ENCODE measurements around the gene SORCS2.
"Not testable (repeated sequence)": the region's sequence is repeated elsewhere in the genome, so short reads cannot be mapped to it uniquely, and the experiment has no call there.

The SORCS2 gene

DNA sequence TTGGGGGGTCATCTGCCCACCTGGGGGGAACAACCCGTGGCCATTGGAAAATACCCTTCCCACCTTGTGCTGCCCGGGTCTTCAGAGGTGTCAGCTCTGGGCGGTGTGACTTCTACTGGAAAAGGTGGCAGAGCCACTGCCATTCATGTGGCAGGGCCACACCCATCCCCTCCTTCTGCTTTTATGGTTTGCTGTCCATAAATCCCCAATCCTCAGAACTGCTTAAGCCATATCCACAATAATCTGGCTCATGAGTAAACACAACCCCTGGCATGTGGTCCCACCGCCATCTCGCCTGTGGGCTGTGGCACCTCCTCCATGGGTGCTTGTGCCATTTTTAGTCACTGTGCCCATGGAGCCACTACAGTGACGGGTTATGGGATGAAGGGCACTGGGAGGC lies 20.6 kb downstream of the SORCS2 start:
- Histone ChIP-seq H3K36me3 (ENCODE audit: control insufficient read depth in 2 of 2, insufficient read depth in 1 of 2, low read length in 2 of 2) (no peaks in the 10 kb centered on the region), H3K27ac (ENCODE audit: extremely low read depth, low read depth, low read length) (no peak overlapping the region), H3K4me1 (ENCODE audit: control insufficient read depth, insufficient read depth, low read length) (no peaks in the 10 kb centered on the region), H3K4me3 (ENCODE audit: low read depth, low read length) (no peak overlapping the region), H3K9me3 (ENCODE audit: control insufficient read depth, insufficient read depth, low read depth, low read length) (no peaks in the 10 kb centered on the region)
- TF ChIP-seq ZNF239 (tag by site-specific recombination; IDR thresholded peaks at IDR 0.05) (no peak), ZNF677 (tag by site-specific recombination; IDR thresholded peaks at IDR 0.05) (no peak), ZNF660 (tag by site-specific recombination; IDR thresholded peaks at IDR 0.05) (no peak), ZNF791 (tag by site-specific recombination; IDR thresholded peaks at IDR 0.05) (no peak)
- TF ChIP-seq, protein P1, sequence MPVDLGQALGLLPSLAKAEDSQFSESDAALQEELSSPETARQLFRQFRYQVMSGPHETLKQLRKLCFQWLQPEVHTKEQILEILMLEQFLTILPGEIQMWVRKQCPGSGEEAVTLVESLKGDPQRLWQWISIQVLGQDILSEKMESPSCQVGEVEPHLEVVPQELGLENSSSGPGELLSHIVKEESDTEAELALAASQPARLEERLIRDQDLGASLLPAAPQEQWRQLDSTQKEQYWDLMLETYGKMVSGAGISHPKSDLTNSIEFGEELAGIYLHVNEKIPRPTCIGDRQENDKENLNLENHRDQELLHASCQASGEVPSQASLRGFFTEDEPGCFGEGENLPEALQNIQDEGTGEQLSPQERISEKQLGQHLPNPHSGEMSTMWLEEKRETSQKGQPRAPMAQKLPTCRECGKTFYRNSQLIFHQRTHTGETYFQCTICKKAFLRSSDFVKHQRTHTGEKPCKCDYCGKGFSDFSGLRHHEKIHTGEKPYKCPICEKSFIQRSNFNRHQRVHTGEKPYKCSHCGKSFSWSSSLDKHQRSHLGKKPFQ (tag by site-specific recombination; IDR thresholded peaks at IDR 0.05) = no peak
- TF ChIP-seq, protein P2, sequence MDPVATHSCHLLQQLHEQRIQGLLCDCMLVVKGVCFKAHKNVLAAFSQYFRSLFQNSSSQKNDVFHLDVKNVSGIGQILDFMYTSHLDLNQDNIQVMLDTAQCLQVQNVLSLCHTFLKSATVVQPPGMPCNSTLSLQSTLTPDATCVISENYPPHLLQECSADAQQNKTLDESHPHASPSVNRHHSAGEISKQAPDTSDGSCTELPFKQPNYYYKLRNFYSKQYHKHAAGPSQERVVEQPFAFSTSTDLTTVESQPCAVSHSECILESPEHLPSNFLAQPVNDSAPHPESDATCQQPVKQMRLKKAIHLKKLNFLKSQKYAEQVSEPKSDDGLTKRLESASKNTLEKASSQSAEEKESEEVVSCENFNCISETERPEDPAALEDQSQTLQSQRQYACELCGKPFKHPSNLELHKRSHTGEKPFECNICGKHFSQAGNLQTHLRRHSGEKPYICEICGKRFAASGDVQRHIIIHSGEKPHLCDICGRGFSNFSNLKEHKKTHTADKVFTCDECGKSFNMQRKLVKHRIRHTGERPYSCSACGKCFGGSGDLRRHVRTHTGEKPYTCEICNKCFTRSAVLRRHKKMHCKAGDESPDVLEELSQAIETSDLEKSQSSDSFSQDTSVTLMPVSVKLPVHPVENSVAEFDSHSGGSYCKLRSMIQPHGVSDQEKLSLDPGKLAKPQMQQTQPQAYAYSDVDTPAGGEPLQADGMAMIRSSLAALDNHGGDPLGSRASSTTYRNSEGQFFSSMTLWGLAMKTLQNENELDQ (tag by site-specific recombination; IDR thresholded peaks at IDR 0.05; ENCODE audit: low read depth) = no peak
- ChIA-PET POLR2A (no interaction called here), CTCF (no interaction called here)

DNA sequence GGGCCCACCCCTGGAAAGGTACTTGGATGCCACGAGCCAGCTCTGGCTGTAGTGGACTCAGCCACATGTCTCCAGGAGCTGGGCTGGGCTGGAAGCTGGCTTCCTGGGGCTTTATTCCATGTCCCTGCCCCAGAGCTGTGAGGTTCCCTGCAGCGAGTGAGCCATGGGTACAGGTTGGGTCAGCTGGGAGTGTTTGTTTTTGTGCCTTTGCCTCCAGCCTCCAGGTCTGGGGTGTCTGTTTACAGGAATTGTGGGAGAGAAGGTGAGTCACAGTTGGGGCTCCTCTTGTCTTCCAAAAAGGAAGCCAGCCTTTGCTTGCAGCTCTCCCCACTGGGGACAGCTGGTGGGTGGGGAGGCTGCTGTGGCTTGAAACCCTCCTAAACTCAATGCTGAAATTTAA lies 21.5 kb downstream of the SORCS2 start:
- H3K36me3 ChIP-seq (ENCODE audit: control insufficient read depth in 2 of 2, insufficient read depth in 1 of 2, low read length in 2 of 2) = no peaks in the 10 kb centered on the region
- no peaks in the 10 kb centered on the region for H3K4me1 ChIP-seq (ENCODE audit: control insufficient read depth, insufficient read depth, low read length)
- no peak overlapping the region for H3K27ac ChIP-seq (ENCODE audit: extremely low read depth, low read depth, low read length)
- ChIA-PET CTCF (no interaction called here), POLR2A (no interaction called here)
- TF ChIP-seq ZBTB21 (tag by site-specific recombination; IDR thresholded peaks at IDR 0.05) (no peak), ZIC2 (tag by site-specific recombination; IDR thresholded peaks at IDR 0.05) (peak; percentile 50)
- no peaks in the 10 kb centered on the region for H3K9me3 ChIP-seq (ENCODE audit: control insufficient read depth, insufficient read depth, low read depth, low read length)
- H3K4me3 ChIP-seq (ENCODE audit: low read depth, low read length) = no peak overlapping the region

DNA sequence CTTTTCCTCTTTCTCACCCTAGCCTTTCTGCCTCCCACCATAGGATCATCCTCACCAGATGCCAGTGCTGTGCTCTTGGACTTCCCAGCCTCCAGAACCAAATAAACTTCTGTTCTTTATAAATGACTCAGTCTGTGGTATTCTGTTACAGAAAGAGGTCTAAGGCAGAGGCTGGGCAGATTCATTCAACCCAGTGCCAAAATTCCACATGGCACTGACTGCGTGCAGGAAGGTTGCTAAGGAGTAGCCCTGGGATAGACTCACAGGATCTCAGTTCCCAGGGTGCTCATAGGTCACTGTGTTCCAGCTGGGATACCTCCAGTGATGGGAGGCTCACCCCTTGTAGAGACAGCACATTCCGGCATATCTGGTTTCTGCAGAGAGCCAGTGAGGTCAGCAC lies 22.0 kb downstream of the SORCS2 start:
- Histone ChIP-seq H3K36me3 (ENCODE audit: control insufficient read depth in 2 of 2, insufficient read depth in 1 of 2, low read length in 2 of 2) (no peaks in the 10 kb centered on the region), H3K4me3 (ENCODE audit: low read depth, low read length) (no peak overlapping the region), H3K9me3 (ENCODE audit: control insufficient read depth, insufficient read depth, low read depth, low read length) (no peaks in the 10 kb centered on the region), H3K4me1 (ENCODE audit: control insufficient read depth, insufficient read depth, low read length) (no peaks in the 10 kb centered on the region), H3K27ac (ENCODE audit: extremely low read depth, low read depth, low read length) (no peak overlapping the region)
- TF ChIP-seq ZNF658 (tag by site-specific recombination; IDR thresholded peaks at IDR 0.05) (no peak), ZNF133 (tag by site-specific recombination; IDR thresholded peaks at IDR 0.05) (no peak), ZNF548 (tag by site-specific recombination; IDR thresholded peaks at IDR 0.05) (no peak), ZNF544 (tag by site-specific recombination; IDR thresholded peaks at IDR 0.05) (no peak), ZNF529 (tag by site-specific recombination; IDR thresholded peaks at IDR 0.05; ENCODE audit: insufficient replicate concordance) (no peak), YY1 (tag by site-specific recombination; IDR thresholded peaks at IDR 0.05) (no peak), ZNF114 (tag by site-specific recombination; IDR thresholded peaks at IDR 0.05) (no peak), ZFHX2 (tag by site-specific recombination; conservative IDR thresholded peaks at IDR 0.05) (no peak), ZNF585B (tag by site-specific recombination; IDR thresholded peaks at IDR 0.05) (no peak)
- TF ChIP-seq, protein P3, sequence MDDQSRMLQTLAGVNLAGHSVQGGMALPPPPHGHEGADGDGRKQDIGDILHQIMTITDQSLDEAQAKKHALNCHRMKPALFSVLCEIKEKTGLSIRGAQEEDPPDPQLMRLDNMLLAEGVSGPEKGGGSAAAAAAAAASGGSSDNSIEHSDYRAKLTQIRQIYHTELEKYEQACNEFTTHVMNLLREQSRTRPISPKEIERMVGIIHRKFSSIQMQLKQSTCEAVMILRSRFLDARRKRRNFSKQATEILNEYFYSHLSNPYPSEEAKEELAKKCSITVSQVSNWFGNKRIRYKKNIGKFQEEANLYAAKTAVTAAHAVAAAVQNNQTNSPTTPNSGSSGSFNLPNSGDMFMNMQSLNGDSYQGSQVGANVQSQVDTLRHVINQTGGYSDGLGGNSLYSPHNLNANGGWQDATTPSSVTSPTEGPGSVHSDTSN (CRISPR knock-in tag; IDR thresholded peaks at IDR 0.05) = no peak
- POLR2A ChIA-PET = interaction anchor here (0.6 kb wide), 1 partner anchor 487 kb away, joined by 3 read pairs; no protein-coding TSS in a partner anchor
- CTCF ChIA-PET = no interaction called here

DNA sequence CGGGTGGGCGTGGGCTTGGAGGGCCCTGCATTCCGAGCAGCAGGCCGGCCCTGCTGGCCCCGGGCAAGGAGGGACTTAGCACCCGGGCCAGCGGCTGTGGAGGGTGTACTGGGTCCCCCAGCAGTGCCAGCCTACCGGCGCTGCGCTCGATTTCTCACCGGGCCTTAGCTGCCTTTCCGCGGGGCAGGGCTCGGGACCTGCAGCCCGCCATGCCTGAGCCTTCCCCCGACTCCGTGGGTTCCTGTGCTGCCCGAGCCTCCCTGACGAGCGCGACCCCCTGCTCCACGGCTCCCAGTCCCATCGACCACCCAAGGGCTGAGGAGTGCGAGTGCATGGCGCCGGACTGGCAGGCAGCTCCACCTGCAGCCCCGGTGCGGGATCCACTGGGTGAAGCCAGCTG lies 22.8 kb downstream of the SORCS2 start:
- H3K4me3 ChIP-seq (ENCODE audit: low read depth, low read length); H3K36me3 ChIP-seq (ENCODE audit: control insufficient read depth in 2 of 2, insufficient read depth in 1 of 2, low read length in 2 of 2); H3K4me1 ChIP-seq (ENCODE audit: control insufficient read depth, insufficient read depth, low read length); POLR2A ChIA-PET; H3K27ac ChIP-seq (ENCODE audit: extremely low read depth, low read depth, low read length); H3K9me3 ChIP-seq (ENCODE audit: control insufficient read depth, insufficient read depth, low read depth, low read length); CTCF ChIA-PET: not testable (repeated sequence)

Measured in HEK293 (cell line).